CD14-positive monocyte (primary cell): ENCODE data around the gene TCAIM. TPM values are rescaled to one million over a fixed set of nuclear protein-coding genes. Genes with fewer than 3 reads are reported as not detected.

Experiments
- DNase-seq, 3 donors: peaks; one replicate each; pipeline ENCODE4 v3.0.0-alpha.2; 2011 to 2022
- H2AFZ ChIP-seq: 2 replicates; pipeline ENCODE4 v1.6.0; 2012; ENCODE audit warnings: mild to moderate bottlenecking, low read depth, low read length, inconsistent platforms; ENCODE audit not compliant: insufficient read depth, poor library complexity, severe bottlenecking
- H3K27ac ChIP-seq, 2 donors: 1 replicate in 1 of 2; 2 replicates in 1 of 2; pipeline ENCODE4 v1.5.1; 2012 to 2013; ENCODE audit warnings: low read length in 2 of 2, control low read depth in 1 of 2, inconsistent platforms in 1 of 2, low read depth in 1 of 2, mild to moderate bottlenecking in 1 of 2
- H3K27me3 ChIP-seq, 2 donors: one replicate each; pipeline versions ENCODE4 v1.6.0 to v1.6.1; 2011 to 2013; ENCODE audit warnings: low read length in 2 of 2; ENCODE audit not compliant: control insufficient read depth in 2 of 2, insufficient read depth in 2 of 2
- H3K36me3 ChIP-seq, 2 donors: replicated peaks in 1 of 2; 1 replicate in 1 of 2; 2 replicates in 1 of 2; pipeline versions ENCODE4 v1.5.1 to v1.6.1; 2012 to 2013; ENCODE audit warnings: low read length in 2 of 2, control low read depth in 1 of 2, inconsistent platforms in 1 of 2, mild to moderate bottlenecking in 1 of 2; ENCODE audit not compliant: insufficient read depth in 2 of 2, control insufficient read depth in 1 of 2
- H3K4me1 ChIP-seq, 2 donors: 1 replicate in 1 of 2; 2 replicates in 1 of 2; pipeline versions ENCODE4 v1.5.1 to v1.6.1; 2012 to 2013; ENCODE audit warnings: low read length in 2 of 2, control low read depth in 1 of 2, inconsistent platforms in 1 of 2, mild to moderate bottlenecking in 1 of 2, moderate library complexity in 1 of 2; ENCODE audit not compliant: insufficient read depth in 2 of 2, control insufficient read depth in 1 of 2
- H3K4me2 ChIP-seq: replicated peaks from 2 replicates; pipeline ENCODE3; 2012; ENCODE audit warnings: low read length, moderate library complexity, mild to moderate bottlenecking; ENCODE audit not compliant: poor library complexity, severe bottlenecking; ENCODE audit errors: extremely low read depth
- H3K4me3 ChIP-seq, 3 experiments: fragments of 200-600 bp in 1 of 3; sonication (generic) in 1 of 3; replicated peaks in 1 of 3; 1 replicate in 2 of 3; 2 replicates in 1 of 3; pipeline ENCODE4 v1.5.1; 2011 to 2013; ENCODE audit warnings: low read length in 3 of 3, mild to moderate bottlenecking in 3 of 3, control low read depth in 2 of 3, low read depth in 2 of 3, inconsistent platforms in 1 of 3, moderate library complexity in 1 of 3
- H3K79me2 ChIP-seq: 2 replicates; pipeline ENCODE4 v1.6.0; 2012; ENCODE audit warnings: mild to moderate bottlenecking, control low read depth, inconsistent platforms, low read length, moderate library complexity; ENCODE audit not compliant: insufficient read depth
- H3K9ac ChIP-seq: 2 replicates; pipeline ENCODE4 v1.6.0; 2017; ENCODE audit warnings: low read length, mild to moderate bottlenecking; ENCODE audit not compliant: insufficient read depth, poor library complexity, severe bottlenecking
- H3K9me3 ChIP-seq, 2 donors: replicated peaks in 1 of 2; 1 replicate in 1 of 2; 2 replicates in 1 of 2; pipeline versions ENCODE4 v1.5.1 to v1.6.1; 2012 to 2013; ENCODE audit warnings: low read length in 2 of 2, control low read depth in 1 of 2; ENCODE audit not compliant: control insufficient read depth in 1 of 2, insufficient read depth in 1 of 2
- H4K20me1 ChIP-seq: 2 replicates; pipeline ENCODE4 v1.6.0; 2012; ENCODE audit warnings: mild to moderate bottlenecking, low read length, control low read depth, moderate library complexity; ENCODE audit not compliant: insufficient read depth
- H3K27ac Mint-ChIP-seq, 7 donors: one replicate each; pipeline ENCODE4 v1.8.0; 2020; ENCODE audit warnings: mild to moderate bottlenecking in 7 of 7, mixed read lengths in 7 of 7, moderate library complexity in 6 of 7, inconsistent platforms in 2 of 7
- H3K27me3 Mint-ChIP-seq, 3 donors: one replicate each; pipeline ENCODE4 v1.8.0; 2021 to 2022; ENCODE audit warnings: low read depth in 3 of 3, mild to moderate bottlenecking in 3 of 3, mixed read lengths in 3 of 3, moderate library complexity in 3 of 3, inconsistent platforms in 1 of 3
- H3K36me3 Mint-ChIP-seq, 2 donors: one replicate each; pipeline ENCODE4 v1.8.0; 2020; ENCODE audit warnings: mixed read lengths in 2 of 2, inconsistent platforms in 1 of 2, mild to moderate bottlenecking in 1 of 2
- H3K4me1 Mint-ChIP-seq: one replicate; pipeline ENCODE4 v1.8.0; 2020; ENCODE audit warnings: mild to moderate bottlenecking, mixed read lengths
- H3K4me3 Mint-ChIP-seq, 2 donors: one replicate each; pipeline ENCODE4 v1.8.0; 2020; ENCODE audit warnings: mild to moderate bottlenecking in 2 of 2, mixed read lengths in 2 of 2, moderate library complexity in 1 of 2
- H3K9me3 Mint-ChIP-seq, 7 donors: one replicate each; pipeline ENCODE4 v1.8.0; 2020 to 2022; ENCODE audit warnings: mixed read lengths in 7 of 7, mild to moderate bottlenecking in 6 of 7, moderate library complexity in 6 of 7, inconsistent platforms in 2 of 7
- CTCF ChIP-seq: fragments of 200-600 bp; IDR thresholded peaks from one replicate; pipeline ENCODE4 v1.8.0; 2022; ENCODE audit warnings: antibody characterized with exemption, mild to moderate bottlenecking
- WGBS: methylation state at CpG from one replicate; pipeline ENCODE4 v1.1.5; 2013; ENCODE audit warnings: missing lambda C conversion rate; ENCODE audit not compliant: insufficient coverage; 5-methylcytosine and 5-hydroxymethylcytosine counted together
- intact Hi-C, 2 donors: fragments of 100-400 bp; cut with micrococcal nuclease; formaldehyde crosslinking; loops; one replicate each; pipeline versions ENCODE4 v1.15.0 to v1.15.1; 2023
- polyA plus RNA-seq, 3 donors: library from polyadenylated mRNA; depleted of rRNA in 1 of 3; unstranded in 2 of 3; stranded (reverse) in 1 of 3; fragments of 300-500 nt in 2 of 3; fragments of >200 nt in 1 of 3; fragmentation: Illumina TruSeq in 2 of 3; gene quantifications; 1 replicate in 2 of 3; 2 replicates in 1 of 3; pipeline ENCODE4 v1.2.3, GENCODE V29; 2012 to 2021

Gene TCAIM
- polyA plus RNA-seq, 3 donors: 9.1 to 26.7 (median 20.0) TPM

DNA sequence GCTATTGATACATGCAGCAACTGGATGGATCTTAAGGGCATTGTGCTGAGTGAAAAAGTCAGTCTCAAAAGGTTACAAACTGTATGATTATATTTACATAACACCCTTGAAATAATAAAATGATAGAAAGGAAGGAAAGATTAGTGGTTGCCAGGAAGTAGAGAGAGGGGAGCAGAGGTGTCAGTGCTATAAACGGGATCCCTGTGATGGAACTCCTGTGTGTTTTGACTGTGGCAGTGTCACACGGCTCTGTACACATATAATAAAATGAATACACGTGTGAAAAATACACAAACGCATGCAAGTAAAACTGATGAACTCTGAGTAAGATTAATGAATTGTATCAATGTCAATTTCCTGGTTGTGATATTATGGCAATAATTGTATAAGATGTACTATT is 60.3 kb downstream of the TCAIM start:
- Histone ChIP-seq H4K20me1 (no peaks in the 10 kb centered on the region), H3K4me3 (no peak overlapping the region), H3K9me3 (no peaks in the 10 kb centered on the region), H2AFZ (no peak overlapping the region), H3K4me1 (no peaks in the 10 kb centered on the region), H3K9ac (no peak overlapping the region), H3K4me2 (no peak overlapping the region), H3K79me2 (no peaks in the 10 kb centered on the region), H3K27ac (no peak overlapping the region), H3K36me3 (peaks cover 8 to 27% of the 10 kb centered on the region in 2 donors), H3K27me3 (no peaks in the 10 kb centered on the region)
- no peak for DNase-seq
- TF ChIP-seq CTCF: no peak
- H3K4me3 Mint-ChIP-seq: no peak overlapping the region
- peaks cover 0 to 2% (median 0%) of the 10 kb centered on the region in 7 donors for H3K9me3 Mint-ChIP-seq
- whole genome bisulfite sequencing: 100% methylated on average over 1 of the region's 4 CpGs
- H3K27me3 Mint-ChIP-seq: peaks cover 0 to 2% (median 0%) of the 10 kb centered on the region in 3 donors
- peaks cover 16 to 32% of the 10 kb centered on the region in 2 donors for H3K36me3 Mint-ChIP-seq
- H3K27ac Mint-ChIP-seq: no peak overlapping the region
- intact Hi-C loops: no loop called here
- H3K4me1 Mint-ChIP-seq: no peaks in the 10 kb centered on the region

- Mint-ChIP-seq H3K4me1 (no peaks in the 10 kb centered on the region), H3K4me3 (no peak overlapping the region), H3K9me3 (peaks cover 0 to 2% (median 0%) of the 10 kb centered on the region in 7 donors), H3K36me3 (peaks cover 24 to 39% of the 10 kb centered on the region in 2 donors), H3K27ac (no peak overlapping the region), H3K27me3 (peaks cover 0 to 2% (median 0%) of the 10 kb centered on the region in 3 donors)
- H3K4me2 ChIP-seq: no peak overlapping the region
- no peak for TF ChIP-seq CTCF
- no peaks in the 10 kb centered on the region for H3K9me3 ChIP-seq
- no peaks in the 10 kb centered on the region for H4K20me1 ChIP-seq
- no peak overlapping the region for H3K4me3 ChIP-seq
- no peak overlapping the region for H3K9ac ChIP-seq
- no peak for DNase-seq
- 100% methylated on average over 1 of the region's 2 CpGs for WGBS
- intact Hi-C loops: no loop called here
- no peaks in the 10 kb centered on the region for H3K4me1 ChIP-seq
- peaks cover 8 to 34% of the 10 kb centered on the region in 2 donors for H3K36me3 ChIP-seq
- no peak overlapping the region for H3K27ac ChIP-seq
- no peaks in the 10 kb centered on the region for H3K79me2 ChIP-seq
- H2AFZ ChIP-seq: no peak overlapping the region
- H3K27me3 ChIP-seq: no peaks in the 10 kb centered on the region
These were observed 62.2 kb downstream of the TCAIM start for GRCh38 chr3:44400771-44401170.
